Activated naive CD4-positive, alpha-beta T cell treated with Interleukin-2 at 50 U/mL for 16 hours (primary cell): ENCODE data around the gene FKBP1B.
A peak's percentile ranks its signal among the peaks of the same experiment; 100 is the strongest.
"Not testable (repeated sequence)": the region's sequence is repeated elsewhere in the genome, so short reads cannot be mapped to it uniquely, and the experiment has no call there.

ENCODE experiments used
- DNase-seq: peaks from one replicate; pipeline ENCODE4 v3.0.0-alpha.2; 2020

Gene FKBP1B

DNA sequence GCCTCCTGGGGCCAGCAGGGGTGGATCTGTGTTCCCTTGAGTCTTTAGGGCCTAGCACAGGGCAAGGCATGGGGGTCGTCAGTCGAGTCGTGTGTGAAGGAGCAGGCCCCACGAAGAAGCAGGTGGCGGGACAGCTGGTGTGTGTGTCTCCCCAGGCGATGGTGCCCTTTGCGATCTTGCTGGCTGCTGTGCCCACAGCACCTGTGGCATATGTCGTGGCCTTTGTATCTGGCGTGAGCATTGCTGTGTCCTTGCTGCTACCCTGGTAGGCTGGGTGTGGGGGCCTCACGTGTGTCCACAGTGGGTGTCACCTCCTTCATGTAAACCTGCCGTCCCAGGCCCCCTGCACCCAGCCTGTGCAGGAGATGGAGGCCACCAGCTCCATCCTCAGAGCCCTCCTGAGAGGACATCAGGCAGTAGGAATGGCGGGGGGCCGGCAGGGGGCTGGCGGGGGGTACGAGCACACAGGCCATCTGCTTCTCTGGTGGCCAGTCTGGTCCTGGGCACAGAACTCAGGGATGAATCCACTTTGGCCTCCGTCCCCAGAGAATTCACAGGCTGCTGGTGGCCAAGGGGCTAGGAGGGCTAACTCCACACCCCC, 26.5 kb upstream of the FKBP1B start:
- no peak for DNase-seq

- DNase-seq: no peak
Observed at GRCh38 chr2:24024018-24024417, 25.5 kb upstream of the FKBP1B start.

DNA sequence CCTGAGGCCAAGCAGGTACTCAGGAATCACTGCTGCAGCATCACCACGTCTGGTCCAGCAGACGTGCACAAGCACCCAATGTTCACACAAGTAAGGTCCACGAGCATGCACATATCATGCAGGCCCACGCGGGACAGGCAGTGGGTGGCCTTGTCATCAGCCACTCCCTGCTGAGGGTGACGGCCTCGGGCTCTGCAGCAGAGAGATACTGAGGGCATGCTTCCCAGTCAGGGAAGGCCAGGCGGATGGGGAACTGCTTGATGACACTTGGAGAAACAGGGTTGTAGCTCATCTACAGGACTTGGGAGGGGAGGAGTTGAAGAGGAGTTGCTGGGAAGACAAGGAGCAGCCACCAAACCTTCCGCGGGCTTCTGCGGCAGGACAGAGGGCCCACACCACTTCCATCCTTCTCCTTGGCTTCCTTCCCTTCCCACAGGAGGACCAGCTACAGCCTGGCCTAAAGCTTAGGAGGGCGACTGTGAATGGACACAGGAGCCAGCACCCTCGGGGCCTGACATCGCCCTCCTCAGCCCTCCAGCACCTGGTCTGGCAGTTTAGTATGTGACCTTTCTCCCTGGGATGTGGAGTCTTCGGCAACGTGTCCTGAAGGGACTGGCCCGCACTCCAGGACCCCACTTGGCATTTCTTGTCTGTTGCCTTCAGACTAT, 24.4 kb upstream of the FKBP1B start:
- DNase-seq: no peak

- DNase-seq: no peak
Observed at GRCh38 chr2:24026233-24026632, 23.3 kb upstream of the FKBP1B start.

DNA sequence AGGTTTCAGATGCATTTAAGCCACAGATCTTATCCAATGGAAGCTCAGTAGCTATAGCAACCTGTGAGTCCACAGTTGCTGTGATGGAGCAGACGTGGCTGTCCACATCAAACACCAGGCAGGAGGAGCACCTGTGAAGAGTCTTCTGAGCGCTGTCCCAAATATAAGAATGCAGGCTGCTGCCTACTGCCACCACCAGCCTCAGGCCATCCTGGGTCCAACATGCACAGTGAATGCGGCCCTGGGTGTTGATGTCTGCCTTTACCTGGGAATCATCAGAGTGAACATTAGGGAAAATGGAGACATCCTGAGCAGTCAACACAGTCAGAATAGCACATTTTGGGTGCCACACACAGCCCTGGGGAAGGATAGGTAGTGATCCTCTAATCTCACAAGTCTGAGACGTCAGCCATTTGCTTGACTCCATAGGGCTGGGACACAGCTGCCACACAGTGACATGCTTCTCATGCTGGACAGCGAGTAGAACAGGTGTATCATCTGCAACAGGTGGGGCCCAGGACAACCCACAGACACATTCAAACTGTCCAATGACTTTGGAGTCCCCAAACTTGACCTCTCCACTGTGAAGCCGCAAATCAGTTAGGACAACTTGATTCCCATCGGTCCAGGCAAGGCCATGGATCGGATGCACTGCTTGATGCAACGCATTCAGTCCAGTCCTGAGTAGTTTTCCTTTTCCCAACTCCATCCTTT, 10.6 kb upstream of the FKBP1B start:
- DNase-seq: no peak

- DNase-seq: no peak
Observed at GRCh38 chr2:24040511-24040910, 9.0 kb upstream of the FKBP1B start.

DNA sequence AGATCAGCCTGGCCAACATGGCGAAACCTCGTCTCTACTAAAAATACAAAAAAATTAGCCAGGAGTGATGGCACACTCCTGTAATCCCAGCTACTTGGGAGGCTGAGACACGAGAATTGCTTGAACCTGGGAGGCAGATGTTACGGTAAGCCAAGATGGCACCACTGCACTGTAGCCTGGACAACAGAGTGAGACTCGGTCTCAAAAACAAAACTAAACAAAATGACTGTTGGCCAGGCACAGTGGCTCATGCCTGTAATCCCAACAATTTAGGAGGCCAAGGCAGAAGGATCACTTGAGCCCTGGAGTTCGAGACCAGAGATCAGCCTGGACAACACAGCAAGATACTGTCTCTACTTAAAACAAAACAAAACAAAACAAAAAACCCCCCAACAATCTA, 6.4 kb upstream of the FKBP1B start:
- DNase-seq: not testable (repeated sequence)

DNA sequence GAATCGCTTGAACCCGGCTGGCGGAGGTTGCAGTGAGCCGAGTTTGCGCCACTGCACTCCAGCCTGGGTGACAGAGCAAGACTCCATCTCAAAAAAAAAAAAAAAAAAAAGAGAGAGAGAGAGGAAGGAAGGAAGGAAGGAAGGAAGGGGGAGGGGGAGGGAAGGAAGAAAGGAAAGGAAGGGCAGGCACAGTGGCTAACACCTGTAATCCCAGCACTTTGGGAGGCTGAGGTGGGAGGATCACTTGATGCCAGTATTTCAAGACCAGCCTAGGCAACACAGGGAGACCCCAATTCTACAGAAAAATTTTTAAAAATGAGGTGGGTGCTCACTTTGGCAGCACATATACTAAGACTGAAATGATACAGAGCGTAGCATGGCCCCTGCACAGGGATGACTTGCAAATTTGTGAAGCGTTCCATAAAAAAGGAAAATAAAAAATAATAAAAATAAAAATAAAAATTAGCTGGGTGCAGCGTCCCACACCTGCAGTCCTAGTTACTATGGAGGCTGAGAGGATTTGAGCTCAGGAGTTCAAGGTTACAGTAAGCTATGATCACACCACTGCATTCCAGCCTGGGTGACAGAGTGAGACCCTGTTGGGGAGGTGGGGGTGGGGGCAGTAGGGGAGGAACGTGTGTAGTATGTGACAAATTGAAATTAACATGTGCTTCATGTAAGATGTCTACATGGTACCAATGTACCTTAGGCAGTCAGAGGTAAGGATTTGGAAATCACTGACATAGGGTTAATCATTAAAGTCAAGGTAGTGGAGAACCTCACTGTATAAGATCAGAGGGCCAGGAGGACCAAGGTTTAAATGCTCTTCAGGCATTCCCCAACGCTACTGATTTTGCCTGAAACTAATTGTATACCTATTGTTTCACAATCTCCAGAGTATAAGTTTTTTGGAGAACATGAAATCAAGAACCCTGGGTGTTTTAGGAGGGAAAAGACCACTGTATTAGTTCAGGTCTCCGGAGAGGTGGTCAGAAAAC, 3.7 kb upstream of the FKBP1B start:
- no peak for DNase-seq

DNA sequence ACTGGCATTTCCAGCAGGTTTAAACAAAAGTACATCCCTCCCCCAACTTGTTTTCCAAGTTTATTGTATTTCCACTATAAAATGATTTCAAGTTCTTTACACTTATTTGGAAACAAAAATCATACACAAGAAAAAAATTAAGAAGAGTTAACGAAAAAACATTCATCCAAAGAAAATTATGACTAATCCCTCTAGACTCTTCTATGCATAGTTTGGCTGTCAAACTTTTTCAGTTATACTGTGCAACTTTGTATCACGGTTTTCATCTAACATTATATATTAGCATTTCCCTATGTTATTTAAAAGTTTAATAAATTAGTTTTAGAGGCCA, 3.0 kb upstream of the FKBP1B start:
- no peak for DNase-seq

DNA sequence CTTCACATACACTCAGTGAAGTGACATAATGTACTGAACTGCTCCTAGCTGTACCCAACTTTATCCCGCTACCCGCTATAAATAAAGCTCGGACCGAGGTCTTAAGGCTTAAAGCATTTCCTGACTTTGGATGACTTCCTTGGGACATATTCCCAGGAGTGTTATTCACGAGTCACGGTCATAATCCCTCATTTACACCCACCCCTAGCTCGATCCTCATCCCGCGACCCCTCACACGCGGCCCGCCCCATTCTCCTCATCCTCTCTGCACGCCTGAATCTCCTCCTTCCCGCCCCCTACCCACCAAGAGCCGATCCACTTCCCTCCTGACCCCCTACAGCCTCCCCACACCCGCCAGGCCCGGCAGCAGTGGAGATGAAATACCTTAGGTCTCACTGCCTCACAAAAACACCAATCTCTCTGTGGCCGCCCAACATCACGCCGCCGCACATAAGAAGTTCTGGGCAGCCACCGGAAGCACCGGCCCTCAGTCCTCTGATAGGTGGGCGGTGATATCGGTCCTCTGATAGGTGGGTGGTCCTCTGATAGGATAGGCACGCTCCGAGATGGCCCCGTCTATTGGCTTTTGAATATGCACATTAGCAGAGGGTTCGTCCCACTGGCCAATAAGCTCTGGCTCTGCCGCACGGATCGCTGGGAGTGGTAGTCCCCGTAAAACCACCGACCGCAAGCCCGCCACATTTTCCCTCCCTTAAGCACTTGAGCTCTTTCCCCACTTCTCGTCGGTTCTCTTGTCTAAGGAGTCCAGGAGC, 2.4 kb upstream of the FKBP1B start, which contains the start of gene WDCP:
Gene WDCP (minus strand): TSS at position 462 of the 773 bp plus-strand sequence. CDS start 7,897 bp downstream, outside the sequence.
- DNase-seq: peak; percentile 92

- no peak for DNase-seq
Observed at GRCh38 chr2:24047703-24048033, 1.9 kb upstream of the FKBP1B start.

- no peak for DNase-seq
Observed at GRCh38 chr2:24048769-24049484, 614 bp upstream of the FKBP1B start.

GRCh38 chr2:24050041-24050979, 769 bp downstream of the FKBP1B start:
- peak; percentile 20 for DNase-seq

DNA sequence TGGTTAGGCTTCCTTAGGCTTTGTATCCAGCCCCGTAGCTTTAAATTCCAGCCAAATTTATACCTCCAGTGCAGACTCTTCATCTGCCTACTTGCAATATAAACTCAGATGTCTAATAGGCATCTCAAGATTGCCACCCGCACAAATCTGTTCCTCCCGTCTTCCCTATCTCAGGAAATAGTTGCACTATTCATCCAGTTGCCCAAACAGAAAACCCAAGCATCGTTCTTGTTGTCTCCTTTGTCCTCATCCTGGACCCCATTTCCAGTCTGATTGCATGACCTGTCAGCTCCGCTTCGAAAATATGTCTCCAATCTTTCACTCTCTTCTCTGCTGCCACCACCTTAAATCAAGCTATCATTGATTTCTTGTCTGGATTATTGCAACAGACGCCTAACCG, 2.3 kb downstream of the FKBP1B start:
- DNase-seq: no peak

DNA sequence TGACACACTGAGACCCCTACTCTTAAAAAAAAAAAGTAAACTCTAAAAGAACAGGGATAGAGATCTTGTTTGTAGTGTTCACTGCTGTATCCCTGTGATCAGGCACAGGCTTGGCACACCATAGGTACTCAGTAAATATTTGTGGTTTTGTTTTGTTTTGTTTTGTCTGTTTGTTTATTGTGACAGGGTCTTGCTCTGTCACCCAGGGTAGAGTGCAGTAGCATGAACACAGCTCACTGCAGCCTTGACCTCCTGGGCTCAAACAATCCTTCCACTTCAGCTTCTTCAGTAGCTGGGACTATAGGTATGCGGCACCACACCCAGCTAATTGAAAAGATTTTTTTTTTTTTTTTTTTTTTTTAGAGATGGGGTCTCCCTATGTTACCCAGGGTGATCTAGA, 3.4 kb downstream of the FKBP1B start:
- DNase-seq: no peak

DNA sequence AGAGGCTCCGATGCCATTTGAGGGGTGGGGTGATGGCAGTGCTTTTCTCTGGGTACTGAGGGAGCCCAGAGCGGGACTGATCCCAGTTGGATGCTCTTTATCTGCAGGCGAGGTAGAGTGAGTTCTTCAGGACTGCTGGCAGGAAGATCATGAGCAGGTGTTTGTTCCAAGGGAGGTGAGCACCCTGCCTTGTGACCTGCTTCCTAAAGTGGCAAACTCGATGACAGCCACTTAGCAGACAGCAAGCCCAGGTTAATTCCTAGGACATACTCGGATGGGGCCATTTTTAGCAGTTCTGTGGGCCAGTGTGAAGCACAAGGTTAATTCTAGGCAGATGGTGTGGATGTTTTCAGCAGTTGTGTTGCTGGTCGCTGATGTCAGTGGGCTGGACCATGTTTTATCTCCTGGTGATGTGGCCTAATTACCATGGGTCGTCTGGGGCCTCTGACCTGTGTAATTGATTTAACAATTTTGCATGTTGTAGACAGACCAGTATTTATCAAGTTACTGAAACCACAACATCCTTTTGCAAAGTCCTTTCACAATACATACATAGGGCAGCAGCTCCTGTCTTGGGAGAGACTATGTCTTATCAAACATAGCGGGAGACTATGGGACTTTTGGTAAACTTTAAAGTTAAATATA, 4.9 kb downstream of the FKBP1B start:
- no peak for DNase-seq

- no peak for DNase-seq
Observed at GRCh38 chr2:24055750-24056149, 6.2 kb downstream of the FKBP1B start.

GRCh38 chr2:24058564-24059271, 9.2 kb downstream of the FKBP1B start:
- DNase-seq: no peak

DNA sequence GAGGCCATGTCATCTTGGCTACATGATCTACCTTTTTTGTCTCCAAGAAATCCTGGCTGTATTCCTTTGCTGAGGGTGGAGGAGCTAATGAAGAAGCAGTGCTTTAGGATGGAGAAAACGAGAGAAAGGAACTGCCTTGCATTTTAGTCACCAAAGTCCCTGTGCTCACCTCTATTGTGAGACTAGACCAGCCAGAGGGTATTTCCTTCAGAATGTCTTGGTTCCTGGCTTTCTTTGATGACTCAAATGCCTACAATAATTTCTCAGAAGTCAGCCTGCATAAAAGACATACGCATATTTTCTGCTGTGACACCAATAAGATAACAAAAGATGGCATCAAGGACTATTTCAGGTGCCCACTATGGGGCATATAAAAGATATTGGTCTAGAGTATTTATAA, 15.8 kb downstream of the FKBP1B start:
- DNase-seq: no peak
